HG02623 (cell line): Measurements from ENCODE around the gene GMPPA.

ENCODE experiments used
- ATAC-seq: cut with Tn5 transposase; IDR thresholded peaks from one replicate; pipeline ENCODE4 v1.9.1; 2021; ENCODE audit warnings: moderate library complexity; ENCODE audit not compliant: unreplicated experiment

The GMPPA gene

GRCh38 chr2:219498280-219499057 is at the start of gene GMPPA:
Gene GMPPA, plus strand, starts transcription at chr2:219498891. Its CDS starts 1,085 bp downstream, at chr2:219499976.
- peak; percentile 91 for ATAC-seq

GRCh38 chr2:219449609-219450008 is 49.1 kb upstream of the GMPPA start:
- ATAC-seq = no peak

GRCh38 chr2:219451661-219452360 is 46.9 kb upstream of the GMPPA start:
- ATAC-seq = no peak

GRCh38 chr2:219452361-219453317 is 46.1 kb upstream of the GMPPA start:
- ATAC-seq = no peak

GRCh38 chr2:219453671-219454590 is 44.8 kb upstream of the GMPPA start:
- no peak for ATAC-seq

GRCh38 chr2:219455581-219455980 is 43.1 kb upstream of the GMPPA start:
- no peak for ATAC-seq

- no peak for ATAC-seq
These were observed 40.8 kb upstream of the GMPPA start for GRCh38 chr2:219457784-219458369.

- ATAC-seq = no peak
These were observed 39.7 kb upstream of the GMPPA start for GRCh38 chr2:219458996-219459395.

- ATAC-seq = peak; percentile 52
These were observed 39.0 kb upstream of the GMPPA start for GRCh38 chr2:219459460-219460311.

GRCh38 chr2:219460424-219460926 is 38.2 kb upstream of the GMPPA start:
- no peak for ATAC-seq

GRCh38 chr2:219461047-219461514 is 37.6 kb upstream of the GMPPA start:
- no peak for ATAC-seq

GRCh38 chr2:219461669-219462068 is 37.0 kb upstream of the GMPPA start:
- ATAC-seq = no peak

GRCh38 chr2:219462349-219462748 is 36.3 kb upstream of the GMPPA start:
- no peak for ATAC-seq

GRCh38 chr2:219464286-219465032 is 34.2 kb upstream of the GMPPA start:
- ATAC-seq = no peak

- no peak for ATAC-seq
These were observed 32.8 kb upstream of the GMPPA start for GRCh38 chr2:219465659-219466561.

- ATAC-seq = no peak
These were observed 31.6 kb upstream of the GMPPA start for GRCh38 chr2:219466816-219467735.
